ENCODE data around the gene UBQLNL. TPM values are rescaled to one million over a fixed set of nuclear protein-coding genes. Genes with fewer than 3 reads are reported as not detected.

The UBQLNL gene
- total RNA-seq, 4 donors from 2014 or later = 0.25 TPM; not detected in 3

GRCh38 chr11:5553343-5553742 lies 36.8 kb upstream of the UBQLNL start:
- in situ Hi-C loops (cut with MboI; ENCODE audit: low sequenced_read_pairs in 4 of 4) (no loop called here), intact Hi-C loops (cut with DNase I; ENCODE audit: low total_unique reads) (no loop called here)
- TF ChIP-seq CTCF (IDR thresholded peaks at IDR 0.05 in 4 of 5, conservative IDR thresholded peaks at IDR 0.05 in 1 of 5) (no peak), POLR2A (IDR thresholded peaks at IDR 0.05) (no peak)
- no peak overlapping the region for H3K4me3 ChIP-seq
- ATAC-seq (no peak), DNase-seq (no peak)
- no peaks in the 10 kb centered on the region for H3K4me1 ChIP-seq
- H3K9me3 ChIP-seq = no peaks in the 10 kb centered on the region
- no peaks in the 10 kb centered on the region for H3K27me3 ChIP-seq
- H3K36me3 ChIP-seq = no peaks in the 10 kb centered on the region
- no peak overlapping the region for H3K27ac ChIP-seq

DNA sequence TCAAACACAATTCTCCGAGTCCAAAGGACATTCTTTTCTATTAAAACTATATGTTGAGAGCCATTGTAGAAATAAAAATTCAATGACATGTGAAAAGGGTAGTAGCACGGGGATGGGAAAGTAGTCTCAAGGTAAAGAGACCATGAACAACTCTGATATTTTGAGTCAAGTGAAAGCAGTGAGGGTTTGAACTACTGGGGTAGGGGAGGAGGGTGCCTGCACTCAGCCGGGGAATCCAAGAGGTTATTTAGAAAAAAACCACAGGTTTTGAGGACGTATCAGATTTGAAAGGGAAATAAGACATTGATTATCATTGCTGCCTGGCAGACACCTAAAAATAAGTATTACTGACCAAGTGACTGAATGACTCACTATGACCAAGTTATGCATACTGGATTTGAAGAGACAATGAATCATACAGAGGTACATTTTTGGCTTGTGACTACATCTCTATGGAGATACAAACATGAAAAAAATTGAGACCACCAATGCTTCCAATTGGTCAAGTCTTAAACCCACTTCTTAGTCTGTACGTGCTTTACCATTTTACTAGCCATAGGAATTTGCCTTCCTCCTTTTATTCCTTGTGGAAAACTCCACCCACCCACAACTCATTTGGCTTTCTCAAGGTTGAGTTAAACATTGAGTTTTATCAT lies 34.1 kb upstream of the UBQLNL start:
- no peaks in the 10 kb centered on the region for H3K36me3 ChIP-seq
- in situ Hi-C loops (cut with MboI; ENCODE audit: low sequenced_read_pairs in 4 of 4) (no loop called here), intact Hi-C loops (cut with DNase I; ENCODE audit: low total_unique reads) (no loop called here)
- no peak for TF ChIP-seq POLR2A (IDR thresholded peaks at IDR 0.05)
- TF ChIP-seq CTCF (IDR thresholded peaks at IDR 0.05 in 4 of 5, conservative IDR thresholded peaks at IDR 0.05 in 1 of 5) = no peak
- no peak for ATAC-seq
- no peak for DNase-seq
- no peak overlapping the region for H3K4me3 ChIP-seq
- H3K27ac ChIP-seq = no peak overlapping the region
- no peaks in the 10 kb centered on the region for H3K4me1 ChIP-seq
- no peaks in the 10 kb centered on the region for H3K27me3 ChIP-seq
- no peaks in the 10 kb centered on the region for H3K9me3 ChIP-seq

- H3K4me1 ChIP-seq = no peaks in the 10 kb centered on the region
- intact Hi-C loops (cut with DNase I; ENCODE audit: low total_unique reads) = no loop called here
- H3K9me3 ChIP-seq = no peaks in the 10 kb centered on the region
- no peaks in the 10 kb centered on the region for H3K36me3 ChIP-seq
- no peak within 1 kb of the TSS for H3K27ac ChIP-seq
- H3K27me3 ChIP-seq = no peaks in the 10 kb centered on the region
- ATAC-seq (no peak), DNase-seq (no peak)
- H3K4me3 ChIP-seq = no peak within 1 kb of the TSS
- in situ Hi-C loops (cut with MboI; ENCODE audit: low sequenced_read_pairs in 4 of 4) = no loop called here
- TF ChIP-seq CTCF (IDR thresholded peaks at IDR 0.05 in 4 of 5, conservative IDR thresholded peaks at IDR 0.05 in 1 of 5) (no peak), POLR2A (IDR thresholded peaks at IDR 0.05) (no peak)
These were observed 31.9 kb upstream of the UBQLNL start, which contains the start of gene OR52H1 for GRCh38 chr11:5548440-5548839. Gene OR52H1, minus strand, starts transcription at chr11:5548540. Its CDS starts 3,035 bp downstream, at chr11:5545505.

DNA sequence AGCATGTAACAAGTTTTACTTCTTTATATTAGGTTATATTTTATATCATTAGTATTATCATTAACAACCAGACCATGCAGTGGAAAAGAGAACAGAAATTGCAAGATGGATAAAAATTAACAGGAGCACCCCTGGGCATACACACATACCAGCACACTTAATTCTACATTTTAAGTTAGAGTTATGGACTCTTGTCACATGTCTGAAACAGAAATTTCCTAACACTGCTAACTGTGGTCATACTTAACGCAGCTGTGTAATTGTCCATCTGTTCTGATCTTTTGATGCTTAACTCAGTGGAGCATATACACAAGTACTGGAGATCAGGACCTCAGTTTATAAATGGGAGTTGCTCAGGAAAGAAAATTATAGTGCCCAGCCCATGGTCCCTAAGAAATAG lies 31.5 kb upstream of the UBQLNL start:
- no peaks in the 10 kb centered on the region for H3K9me3 ChIP-seq
- no peak for ATAC-seq
- in situ Hi-C loops (cut with MboI; ENCODE audit: low sequenced_read_pairs in 4 of 4) (no loop called here), intact Hi-C loops (cut with DNase I; ENCODE audit: low total_unique reads) (no loop called here)
- no peak overlapping the region for H3K4me3 ChIP-seq
- no peaks in the 10 kb centered on the region for H3K36me3 ChIP-seq
- DNase-seq = no peak
- no peaks in the 10 kb centered on the region for H3K27me3 ChIP-seq
- H3K27ac ChIP-seq = no peak overlapping the region
- no peaks in the 10 kb centered on the region for H3K4me1 ChIP-seq
- no peak for TF ChIP-seq POLR2A (IDR thresholded peaks at IDR 0.05)
- no peak for TF ChIP-seq CTCF (IDR thresholded peaks at IDR 0.05 in 4 of 5, conservative IDR thresholded peaks at IDR 0.05 in 1 of 5)

GRCh38 chr11:5546457-5546856 lies 30.0 kb upstream of the UBQLNL start:
- no peak for TF ChIP-seq CTCF (IDR thresholded peaks at IDR 0.05 in 4 of 5, conservative IDR thresholded peaks at IDR 0.05 in 1 of 5)
- no peak for TF ChIP-seq POLR2A (IDR thresholded peaks at IDR 0.05)
- no peak overlapping the region for H3K4me3 ChIP-seq
- no peaks in the 10 kb centered on the region for H3K4me1 ChIP-seq
- in situ Hi-C loops (cut with MboI; ENCODE audit: low sequenced_read_pairs in 4 of 4) = no loop called here
- intact Hi-C loops (cut with DNase I; ENCODE audit: low total_unique reads) = no loop called here
- DNase-seq (no peak), ATAC-seq (no peak)
- H3K36me3 ChIP-seq = no peaks in the 10 kb centered on the region
- H3K27me3 ChIP-seq = no peaks in the 10 kb centered on the region
- no peaks in the 10 kb centered on the region for H3K9me3 ChIP-seq
- H3K27ac ChIP-seq = no peak overlapping the region

All from gastrocnemius medialis (tissue), 4 donors.